Upper lobe of right lung (tissue), 1 donor: ENCODE data around the gene TRPM5. TPM values are rescaled to one million over a fixed set of nuclear protein-coding genes. Genes with fewer than 3 reads are reported as not detected.

Experiments used
- ATAC-seq: fragments of 200-7000 bp; cut with Tn5 transposase; one replicate; pipeline ENCODE4 v1.9.1; 2020; ENCODE audit warnings: mild to moderate bottlenecking, moderate library complexity
- DNase-seq: peaks from one replicate; pipeline ENCODE4 v3.0.0-alpha.2; 2020
- H3K27ac ChIP-seq: fragments of 200-600 bp; one replicate; pipeline ENCODE4 v1.8.0; 2022
- H3K27me3 ChIP-seq: fragments of 200-600 bp; one replicate; pipeline ENCODE4 v1.8.0; 2022; ENCODE audit warnings: mild to moderate bottlenecking
- H3K36me3 ChIP-seq: fragments of 200-600 bp; one replicate; pipeline ENCODE4 v1.8.0; 2022
- H3K4me1 ChIP-seq: fragments of 200-600 bp; one replicate; pipeline ENCODE4 v1.8.0; 2022
- H3K4me3 ChIP-seq: fragments of 200-600 bp; one replicate; pipeline ENCODE4 v1.8.0; 2022; ENCODE audit warnings: mild to moderate bottlenecking
- H3K9me3 ChIP-seq: fragments of 200-600 bp; one replicate; pipeline ENCODE4 v1.8.0; 2022
- intact Hi-C: fragments of 100-400 bp; cut with DNase I; formaldehyde crosslinking; loops from one replicate; pipeline ENCODE4 v1.11.0; 2022
- long read RNA-seq: library from polyadenylated mRNA; unstranded; transcript quantifications from one replicate; pipeline ENCODE4 v2.0.0, GENCODE V29; 2021
- total RNA-seq: library from RNA; stranded (reverse); fragmentation: NEBNext Ultra II Directional; extraction: Animal tissue kit (Norgen Biotek cat#: 25700); gene quantifications from one replicate; pipeline ENCODE4 v1.2.1, GENCODE V29; 2021
- TF ChIP-seq, protein P1 (sequence below): fragments of 200-600 bp; IDR thresholded peaks from one replicate; pipeline ENCODE4 v1.8.0; 2022; ENCODE audit warnings: antibody characterized with exemption
- donor health status: DM: no; HTN: yes; CAD: no; lungs with severe emphysema.

TRPM5 gene, protein sequence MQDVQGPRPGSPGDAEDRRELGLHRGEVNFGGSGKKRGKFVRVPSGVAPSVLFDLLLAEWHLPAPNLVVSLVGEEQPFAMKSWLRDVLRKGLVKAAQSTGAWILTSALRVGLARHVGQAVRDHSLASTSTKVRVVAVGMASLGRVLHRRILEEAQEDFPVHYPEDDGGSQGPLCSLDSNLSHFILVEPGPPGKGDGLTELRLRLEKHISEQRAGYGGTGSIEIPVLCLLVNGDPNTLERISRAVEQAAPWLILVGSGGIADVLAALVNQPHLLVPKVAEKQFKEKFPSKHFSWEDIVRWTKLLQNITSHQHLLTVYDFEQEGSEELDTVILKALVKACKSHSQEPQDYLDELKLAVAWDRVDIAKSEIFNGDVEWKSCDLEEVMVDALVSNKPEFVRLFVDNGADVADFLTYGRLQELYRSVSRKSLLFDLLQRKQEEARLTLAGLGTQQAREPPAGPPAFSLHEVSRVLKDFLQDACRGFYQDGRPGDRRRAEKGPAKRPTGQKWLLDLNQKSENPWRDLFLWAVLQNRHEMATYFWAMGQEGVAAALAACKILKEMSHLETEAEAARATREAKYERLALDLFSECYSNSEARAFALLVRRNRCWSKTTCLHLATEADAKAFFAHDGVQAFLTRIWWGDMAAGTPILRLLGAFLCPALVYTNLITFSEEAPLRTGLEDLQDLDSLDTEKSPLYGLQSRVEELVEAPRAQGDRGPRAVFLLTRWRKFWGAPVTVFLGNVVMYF (N-terminal part only)
- total RNA-seq = not detected
- long read RNA-seq = 0 reads

DNA sequence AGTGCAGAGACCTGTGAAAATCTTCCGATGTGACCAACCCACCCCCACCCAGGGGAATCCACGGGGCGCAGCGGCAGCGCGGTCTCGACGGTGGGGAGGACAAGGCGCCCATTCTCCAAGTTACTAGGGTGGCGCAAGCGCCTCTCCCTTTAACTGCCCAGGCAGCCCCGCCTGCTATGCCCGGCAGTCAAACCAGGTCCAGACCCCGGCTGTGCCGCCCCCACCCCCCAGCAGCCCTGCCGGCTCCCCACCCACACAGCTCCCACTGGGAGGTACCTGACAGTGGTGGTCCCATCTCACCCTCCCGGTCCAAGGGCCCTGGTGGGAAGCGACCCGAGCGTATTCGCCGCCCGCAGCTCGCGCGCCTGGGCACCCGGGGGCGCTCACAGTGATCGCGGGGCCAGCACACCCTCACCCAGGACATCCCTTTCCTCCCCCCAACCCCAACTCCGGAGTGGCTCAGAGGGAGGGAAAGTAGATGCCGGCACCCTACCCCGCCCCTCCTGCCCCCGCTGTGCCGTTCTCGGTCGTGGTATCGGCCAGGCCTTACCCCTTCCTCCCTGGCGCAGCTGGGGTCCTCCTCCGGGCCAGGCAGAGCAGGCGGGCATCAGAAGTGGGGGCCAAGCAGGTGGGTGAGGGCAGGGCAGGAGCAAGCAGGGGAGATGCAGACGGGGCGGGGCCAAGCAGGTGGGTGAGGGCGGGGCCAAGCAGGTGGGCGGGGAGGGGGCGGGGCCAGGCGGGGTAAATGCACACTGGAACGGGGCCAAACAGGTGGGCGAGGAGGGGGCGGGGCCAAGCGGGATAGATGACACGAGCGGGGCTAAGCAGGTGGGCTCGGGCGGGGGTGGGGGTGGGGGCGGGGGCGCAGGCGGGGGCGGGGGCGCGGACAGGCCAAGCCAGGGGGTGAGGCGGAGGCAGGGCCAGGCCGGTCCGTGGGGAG lies at the start of gene TRPM5:
TSS of gene TRPM5 (minus strand) at position 634 of the 940 bp plus-strand sequence. CDS start 21,478 bp downstream, outside the sequence.
- ATAC-seq = peak; percentile 56
- Histone ChIP-seq H3K27ac (no peak within 1 kb of the TSS), H3K4me1 (peaks cover 29% of the 10 kb centered on the region), H3K27me3 (peaks cover 9% of the 10 kb centered on the region), H3K36me3 (no peaks in the 10 kb centered on the region), H3K9me3 (no peaks in the 10 kb centered on the region), H3K4me3 (peak within 1 kb of the TSS; percentile 57)
- intact Hi-C loops = no loop called here
- DNase-seq = peak; percentile 73
- TF ChIP-seq, protein P1, sequence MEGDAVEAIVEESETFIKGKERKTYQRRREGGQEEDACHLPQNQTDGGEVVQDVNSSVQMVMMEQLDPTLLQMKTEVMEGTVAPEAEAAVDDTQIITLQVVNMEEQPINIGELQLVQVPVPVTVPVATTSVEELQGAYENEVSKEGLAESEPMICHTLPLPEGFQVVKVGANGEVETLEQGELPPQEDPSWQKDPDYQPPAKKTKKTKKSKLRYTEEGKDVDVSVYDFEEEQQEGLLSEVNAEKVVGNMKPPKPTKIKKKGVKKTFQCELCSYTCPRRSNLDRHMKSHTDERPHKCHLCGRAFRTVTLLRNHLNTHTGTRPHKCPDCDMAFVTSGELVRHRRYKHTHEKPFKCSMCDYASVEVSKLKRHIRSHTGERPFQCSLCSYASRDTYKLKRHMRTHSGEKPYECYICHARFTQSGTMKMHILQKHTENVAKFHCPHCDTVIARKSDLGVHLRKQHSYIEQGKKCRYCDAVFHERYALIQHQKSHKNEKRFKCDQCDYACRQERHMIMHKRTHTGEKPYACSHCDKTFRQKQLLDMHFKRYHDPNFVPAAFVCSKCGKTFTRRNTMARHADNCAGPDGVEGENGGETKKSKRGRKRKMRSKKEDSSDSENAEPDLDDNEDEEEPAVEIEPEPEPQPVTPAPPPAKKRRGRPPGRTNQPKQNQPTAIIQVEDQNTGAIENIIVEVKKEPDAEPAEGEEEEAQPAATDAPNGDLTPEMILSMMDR = no peak

DNA sequence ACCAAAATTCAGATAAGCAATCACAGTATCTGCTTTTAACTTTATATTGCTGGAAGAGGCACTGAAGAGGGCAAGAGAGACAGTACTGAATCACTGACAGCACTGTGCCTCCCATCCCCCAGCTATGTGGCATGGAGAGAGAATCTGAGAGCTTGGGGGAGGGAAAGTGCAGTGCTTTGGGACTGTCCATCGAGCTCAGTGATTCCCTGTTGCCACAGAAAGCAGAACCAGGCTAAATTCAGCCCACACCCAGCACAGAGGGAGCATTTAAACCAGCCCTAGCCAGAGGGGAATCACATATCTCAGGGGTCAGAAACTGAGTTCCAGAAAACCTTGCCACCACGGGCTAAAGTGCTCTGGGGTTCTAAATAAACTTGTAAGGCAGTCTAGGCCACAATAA lies 44.8 kb upstream of the TRPM5 start:
- H3K9me3 ChIP-seq = peaks cover 17% of the 10 kb centered on the region
- no peaks in the 10 kb centered on the region for H3K36me3 ChIP-seq
- TF ChIP-seq, protein P1 = no peak
- ATAC-seq = no peak
- no peak overlapping the region for H3K27ac ChIP-seq
- no peaks in the 10 kb centered on the region for H3K27me3 ChIP-seq
- H3K4me3 ChIP-seq = no peak overlapping the region
- intact Hi-C loops = no loop called here
- no peaks in the 10 kb centered on the region for H3K4me1 ChIP-seq
- no peak for DNase-seq

DNA sequence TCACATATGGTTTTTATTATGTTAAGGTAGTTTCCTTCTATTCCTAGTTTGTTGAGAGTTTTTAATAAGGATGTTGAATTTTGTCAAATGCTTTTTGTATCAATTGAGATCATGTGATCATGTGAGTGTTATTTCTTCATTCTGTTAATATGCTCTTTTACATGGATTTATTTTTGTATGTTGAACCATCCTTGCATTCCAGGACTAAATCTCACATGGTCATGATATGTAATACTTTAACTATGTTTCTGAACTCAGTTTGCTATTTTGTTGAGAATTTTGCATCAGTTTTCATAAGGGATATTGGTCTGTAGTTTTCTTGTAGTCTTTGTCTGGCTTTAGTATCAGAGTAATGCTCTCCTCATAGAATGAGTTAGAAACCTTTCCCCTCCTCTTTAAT lies 43.7 kb upstream of the TRPM5 start:
- ATAC-seq (no peak), DNase-seq (no peak)
- Histone ChIP-seq H3K27me3 (no peaks in the 10 kb centered on the region), H3K27ac (no peak overlapping the region), H3K36me3 (no peaks in the 10 kb centered on the region), H3K9me3 (peaks cover 17% of the 10 kb centered on the region), H3K4me1 (no peaks in the 10 kb centered on the region), H3K4me3 (no peak overlapping the region)
- TF ChIP-seq, protein P1 = no peak
- intact Hi-C loops = no loop called here

DNA sequence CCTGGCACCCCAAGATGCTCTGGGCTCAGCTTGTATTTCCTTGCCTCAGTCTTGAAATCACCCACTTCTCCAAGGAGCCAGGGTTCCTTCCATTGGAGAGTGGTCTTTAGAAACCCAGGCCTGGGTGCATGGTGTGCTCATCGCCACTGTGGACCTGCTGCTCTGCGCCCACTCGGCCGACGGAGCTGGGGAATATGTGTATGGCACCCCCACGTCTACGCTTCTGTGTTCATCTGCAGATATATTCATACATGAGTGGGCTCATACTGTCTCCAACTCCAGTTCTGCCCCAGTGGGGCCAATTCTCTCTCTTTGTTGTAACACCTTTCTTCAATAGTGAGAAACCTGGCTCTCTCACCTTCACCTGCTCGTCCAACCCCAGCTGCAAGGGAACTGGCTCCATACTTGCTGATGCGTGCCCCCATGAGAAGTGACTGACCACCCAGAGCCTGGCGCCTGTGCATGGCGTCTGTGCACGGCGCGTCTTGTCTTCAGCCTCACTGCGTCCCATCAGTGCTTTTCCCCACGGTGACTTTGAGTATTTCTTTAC lies 40.3 kb upstream of the TRPM5 start:
- H3K27ac ChIP-seq = no peak overlapping the region
- DNase-seq = no peak

More for the DNA sequence above, 40.3 kb upstream of the TRPM5 start:
- ATAC-seq = no peak
- TF ChIP-seq, protein P1 = no peak
- no peak overlapping the region for H3K4me3 ChIP-seq
- H3K36me3 ChIP-seq = no peaks in the 10 kb centered on the region
- no peaks in the 10 kb centered on the region for H3K27me3 ChIP-seq
- peaks cover 17% of the 10 kb centered on the region for H3K9me3 ChIP-seq
- intact Hi-C loops = no loop called here
- H3K4me1 ChIP-seq = peaks cover 3% of the 10 kb centered on the region
